ENCODE data around the gene FGD4.

Gene FGD4

DNA sequence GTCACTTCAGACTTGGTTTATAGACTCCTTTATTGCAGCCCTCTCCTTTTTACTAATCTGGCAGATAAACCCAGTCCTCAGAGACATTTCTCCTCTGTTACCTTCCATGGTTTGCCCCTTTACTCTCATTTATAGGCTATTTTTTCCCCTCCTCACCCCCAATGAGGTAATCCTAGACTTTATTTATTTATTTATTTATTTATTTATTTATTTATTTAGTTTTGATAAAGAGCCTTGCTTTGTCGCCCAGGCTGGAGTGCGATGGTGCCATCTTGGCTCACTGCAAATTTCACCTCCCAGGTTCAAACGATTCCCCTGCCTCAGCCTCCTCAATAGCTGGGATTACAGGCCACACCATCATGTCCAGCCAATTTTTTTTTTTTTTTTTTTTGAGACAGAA lies 8.4 kb downstream of the FGD4 start:
- TF ChIP-seq, protein P1, sequence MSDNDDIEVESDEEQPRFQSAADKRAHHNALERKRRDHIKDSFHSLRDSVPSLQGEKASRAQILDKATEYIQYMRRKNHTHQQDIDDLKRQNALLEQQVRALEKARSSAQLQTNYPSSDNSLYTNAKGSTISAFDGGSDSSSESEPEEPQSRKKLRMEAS (IDR thresholded peaks at IDR 0.05; ENCODE audit: low read depth, low read length), result no peak
- no peak for TF ChIP-seq MYC (IDR thresholded peaks at IDR 0.05; ENCODE audit: low read depth, low read length)
- TF ChIP-seq, protein P2, sequence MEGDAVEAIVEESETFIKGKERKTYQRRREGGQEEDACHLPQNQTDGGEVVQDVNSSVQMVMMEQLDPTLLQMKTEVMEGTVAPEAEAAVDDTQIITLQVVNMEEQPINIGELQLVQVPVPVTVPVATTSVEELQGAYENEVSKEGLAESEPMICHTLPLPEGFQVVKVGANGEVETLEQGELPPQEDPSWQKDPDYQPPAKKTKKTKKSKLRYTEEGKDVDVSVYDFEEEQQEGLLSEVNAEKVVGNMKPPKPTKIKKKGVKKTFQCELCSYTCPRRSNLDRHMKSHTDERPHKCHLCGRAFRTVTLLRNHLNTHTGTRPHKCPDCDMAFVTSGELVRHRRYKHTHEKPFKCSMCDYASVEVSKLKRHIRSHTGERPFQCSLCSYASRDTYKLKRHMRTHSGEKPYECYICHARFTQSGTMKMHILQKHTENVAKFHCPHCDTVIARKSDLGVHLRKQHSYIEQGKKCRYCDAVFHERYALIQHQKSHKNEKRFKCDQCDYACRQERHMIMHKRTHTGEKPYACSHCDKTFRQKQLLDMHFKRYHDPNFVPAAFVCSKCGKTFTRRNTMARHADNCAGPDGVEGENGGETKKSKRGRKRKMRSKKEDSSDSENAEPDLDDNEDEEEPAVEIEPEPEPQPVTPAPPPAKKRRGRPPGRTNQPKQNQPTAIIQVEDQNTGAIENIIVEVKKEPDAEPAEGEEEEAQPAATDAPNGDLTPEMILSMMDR (IDR thresholded peaks at IDR 0.05; ENCODE audit: low read depth, low read length), result no peak
- no peak for TF ChIP-seq POLR2A (IDR thresholded peaks at IDR 0.05; ENCODE audit: extremely low read depth, insufficient read length)
- DNase-seq (ENCODE audit: low read depth), result no peak
- no peak overlapping the region for H3K4me3 ChIP-seq (ENCODE audit: low read depth, low read length)

DNA sequence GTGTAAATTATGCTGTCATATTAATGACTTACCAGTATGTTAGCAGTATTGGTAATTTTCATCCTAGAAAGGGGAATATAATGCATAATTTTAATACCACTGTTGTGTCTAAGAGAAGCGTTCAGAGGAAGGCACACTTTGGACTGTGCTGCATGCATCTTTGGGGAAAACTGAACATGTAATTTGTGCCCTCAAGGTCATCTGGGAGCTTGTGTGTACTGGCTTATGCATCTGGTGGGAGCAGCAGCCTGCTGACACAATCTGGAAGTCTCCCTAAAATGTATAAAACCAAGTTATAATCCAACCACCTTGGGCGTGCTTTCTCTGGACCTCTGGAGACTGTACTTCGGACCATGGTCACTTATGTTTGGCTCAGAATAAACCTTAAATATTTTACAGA lies 14.1 kb downstream of the FGD4 start:
- no peak overlapping the region for H3K4me3 ChIP-seq (ENCODE audit: low read depth, low read length)
- DNase-seq (ENCODE audit: low read depth), result no peak
- TF ChIP-seq, protein P1 (IDR thresholded peaks at IDR 0.05; ENCODE audit: low read depth, low read length), result no peak
- TF ChIP-seq POLR2A (IDR thresholded peaks at IDR 0.05; ENCODE audit: extremely low read depth, insufficient read length), result no peak
- TF ChIP-seq, protein P2 (IDR thresholded peaks at IDR 0.05; ENCODE audit: low read depth, low read length), result no peak
- no peak for TF ChIP-seq MYC (IDR thresholded peaks at IDR 0.05; ENCODE audit: low read depth, low read length)

DNA sequence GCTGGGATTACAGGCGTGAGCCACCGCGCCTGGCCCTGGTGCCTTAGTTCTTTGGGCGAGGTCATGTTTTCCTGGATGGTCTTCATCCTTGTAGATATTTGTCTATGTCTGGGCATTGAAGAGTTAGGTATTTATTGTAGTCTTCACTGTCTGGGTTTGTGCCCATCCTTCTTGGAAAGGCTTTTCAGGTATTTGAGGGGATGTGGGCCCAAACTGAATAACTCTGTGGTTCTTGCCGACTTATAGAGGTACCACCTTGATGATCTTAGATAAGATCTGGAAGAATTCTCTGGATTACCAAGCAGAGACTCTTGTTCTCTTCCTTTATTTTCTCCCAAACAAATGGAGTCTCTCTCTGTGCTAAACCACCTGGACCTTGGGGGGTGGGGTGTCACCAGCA lies 18.9 kb downstream of the FGD4 start:
- no peak for DNase-seq (ENCODE audit: low read depth)

DNA sequence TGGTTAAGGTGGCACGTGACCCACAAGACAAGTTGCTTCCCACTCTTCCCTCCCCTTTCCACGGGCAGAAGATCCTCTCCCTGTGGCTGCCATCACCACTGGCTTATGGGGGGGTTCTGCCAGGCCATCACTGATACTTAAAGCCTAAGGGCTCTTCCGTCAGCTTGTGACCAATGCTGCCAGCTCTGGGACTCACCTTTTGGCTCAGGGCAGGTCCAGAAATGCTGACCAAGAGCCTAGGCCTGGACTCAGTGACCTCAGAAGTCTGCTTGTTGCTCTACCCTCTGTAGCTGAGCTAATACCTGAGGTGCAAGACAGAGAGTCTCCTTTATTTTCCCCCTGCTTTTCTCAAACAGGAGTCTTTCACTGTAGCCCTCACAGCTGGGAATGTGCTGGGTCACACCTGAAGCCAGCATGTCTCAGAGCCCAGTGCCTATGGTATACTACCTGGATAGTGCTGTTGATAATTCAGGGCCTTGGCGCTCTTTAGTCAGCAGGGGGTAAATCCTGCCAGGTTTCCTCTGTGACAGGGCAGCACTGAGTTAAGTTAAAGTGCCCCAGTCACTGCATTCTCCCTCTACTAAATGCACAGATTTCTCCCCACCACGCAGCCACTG lies 19.7 kb downstream of the FGD4 start:
- DNase-seq (ENCODE audit: low read depth), result no peak
- TF ChIP-seq, protein P2 (IDR thresholded peaks at IDR 0.05; ENCODE audit: low read depth, low read length), result no peak
- no peak for TF ChIP-seq POLR2A (IDR thresholded peaks at IDR 0.05; ENCODE audit: extremely low read depth, insufficient read length)
- no peak for TF ChIP-seq MYC (IDR thresholded peaks at IDR 0.05; ENCODE audit: low read depth, low read length)
- TF ChIP-seq, protein P1 (IDR thresholded peaks at IDR 0.05; ENCODE audit: low read depth, low read length), result no peak
- H3K4me3 ChIP-seq (ENCODE audit: low read depth, low read length), result no peak overlapping the region

More for the DNA sequence above, 18.9 kb downstream of the FGD4 start:
- no peak overlapping the region for H3K4me3 ChIP-seq (ENCODE audit: low read depth, low read length)
- TF ChIP-seq, protein P1 (IDR thresholded peaks at IDR 0.05; ENCODE audit: low read depth, low read length), result no peak
- TF ChIP-seq POLR2A (IDR thresholded peaks at IDR 0.05; ENCODE audit: extremely low read depth, insufficient read length), result no peak
- TF ChIP-seq, protein P2 (IDR thresholded peaks at IDR 0.05; ENCODE audit: low read depth, low read length), result no peak
- TF ChIP-seq MYC (IDR thresholded peaks at IDR 0.05; ENCODE audit: low read depth, low read length), result no peak

DNA sequence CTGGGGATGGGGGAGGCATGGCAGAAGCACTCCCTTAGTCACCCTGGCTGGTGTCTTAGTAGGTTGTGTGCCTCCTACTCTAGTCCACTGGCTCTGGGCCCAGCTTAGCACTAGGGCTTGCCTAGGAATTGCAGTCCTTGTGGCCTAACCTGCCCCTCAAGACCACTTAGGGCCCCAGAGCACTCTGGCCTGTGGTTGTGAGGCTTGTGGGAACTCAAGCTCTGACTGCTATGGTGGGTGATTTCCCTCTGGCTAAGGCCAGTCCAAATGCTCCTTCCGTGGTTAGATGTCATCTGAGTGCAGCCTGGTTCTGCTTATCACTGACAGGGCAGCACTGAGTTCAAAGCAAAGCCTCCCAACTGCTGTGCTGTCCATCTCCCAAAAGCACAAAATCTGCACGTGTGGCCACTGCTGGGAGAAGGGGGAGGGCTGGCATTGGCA lies 20.2 kb downstream of the FGD4 start:
- TF ChIP-seq MYC (IDR thresholded peaks at IDR 0.05; ENCODE audit: low read depth, low read length), result peak; percentile 13; the same call in 1 of the 2 replicates
- TF ChIP-seq, protein P2 (IDR thresholded peaks at IDR 0.05; ENCODE audit: low read depth, low read length), result no peak
- TF ChIP-seq, protein P1 (IDR thresholded peaks at IDR 0.05; ENCODE audit: low read depth, low read length), result no peak
- H3K4me3 ChIP-seq (ENCODE audit: low read depth, low read length), result no peak overlapping the region
- peak; percentile 49 for DNase-seq (ENCODE audit: low read depth)

Data from NB4 (cell line).